ENCODE data around the gene AVL9. TPM values are rescaled to one million over a fixed set of nuclear protein-coding genes. Genes with fewer than 3 reads are reported as not detected.

AVL9 gene
- polyA plus RNA-seq, 1 of the 3 experiments (the other 2 are of a cell fraction), result 8.9 TPM

DNA sequence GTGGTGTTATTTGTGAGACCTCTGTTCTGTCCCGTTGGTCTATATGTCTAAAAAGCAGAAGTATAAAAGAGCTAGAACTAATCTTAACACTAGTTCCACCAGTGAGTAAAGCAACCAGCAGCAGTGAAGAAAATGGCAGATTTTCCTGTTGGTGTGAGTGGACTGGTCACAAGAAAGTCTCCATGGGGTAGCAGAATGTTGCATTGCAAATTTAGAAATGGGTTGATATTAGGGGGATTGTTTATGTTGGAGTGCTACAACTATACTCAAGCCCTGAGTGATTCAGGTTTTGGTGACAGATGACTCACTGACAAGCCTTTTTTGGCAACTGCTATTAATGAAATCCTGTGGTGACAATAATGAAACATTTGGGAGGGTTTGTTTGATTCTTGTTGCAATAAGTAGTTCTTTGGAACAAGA is 5.6 kb downstream of the AVL9 start:
- CTCF ChIA-PET, result interaction anchor here (0.6 to 1.1 kb wide), 2 partner anchors 21 to 346 kb away, joined by 3 read pairs; no protein-coding TSS in a partner anchor
- peak overlapping the region; percentile 11; the same call in 1 of the 2 replicates for H3K9ac ChIP-seq
- 64% methylated on average over 1 of the region's 1 CpG for WGBS (ENCODE audit: low lambda C conversion rate)
- no peak for TF ChIP-seq CHD2 (IDR thresholded peaks at IDR 0.05; ENCODE audit: low read length, partially characterized antibody)
- TF ChIP-seq RFX5 (IDR thresholded peaks at IDR 0.05; ENCODE audit: low read length), result no peak
- TF ChIP-seq, protein P1, sequence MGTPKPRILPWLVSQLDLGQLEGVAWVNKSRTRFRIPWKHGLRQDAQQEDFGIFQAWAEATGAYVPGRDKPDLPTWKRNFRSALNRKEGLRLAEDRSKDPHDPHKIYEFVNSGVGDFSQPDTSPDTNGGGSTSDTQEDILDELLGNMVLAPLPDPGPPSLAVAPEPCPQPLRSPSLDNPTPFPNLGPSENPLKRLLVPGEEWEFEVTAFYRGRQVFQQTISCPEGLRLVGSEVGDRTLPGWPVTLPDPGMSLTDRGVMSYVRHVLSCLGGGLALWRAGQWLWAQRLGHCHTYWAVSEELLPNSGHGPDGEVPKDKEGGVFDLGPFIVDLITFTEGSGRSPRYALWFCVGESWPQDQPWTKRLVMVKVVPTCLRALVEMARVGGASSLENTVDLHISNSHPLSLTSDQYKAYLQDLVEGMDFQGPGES (IDR thresholded peaks at IDR 0.05; ENCODE audit: low read depth, low read length), result no peak
- no peak for TF ChIP-seq SIN3A (IDR thresholded peaks at IDR 0.05; ENCODE audit: borderline replicate concordance, low read depth, low read length)
- TF ChIP-seq, protein P2, sequence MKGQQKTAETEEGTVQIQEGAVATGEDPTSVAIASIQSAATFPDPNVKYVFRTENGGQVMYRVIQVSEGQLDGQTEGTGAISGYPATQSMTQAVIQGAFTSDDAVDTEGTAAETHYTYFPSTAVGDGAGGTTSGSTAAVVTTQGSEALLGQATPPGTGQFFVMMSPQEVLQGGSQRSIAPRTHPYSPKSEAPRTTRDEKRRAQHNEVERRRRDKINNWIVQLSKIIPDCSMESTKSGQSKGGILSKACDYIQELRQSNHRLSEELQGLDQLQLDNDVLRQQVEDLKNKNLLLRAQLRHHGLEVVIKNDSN (IDR thresholded peaks at IDR 0.05; ENCODE audit: borderline replicate concordance, low read depth), result no peak
- TF ChIP-seq MXI1 (IDR thresholded peaks at IDR 0.05; ENCODE audit: low read depth, low read length), result no peak
- peak; percentile 78; the same call in 1 of the 2 replicates for TF ChIP-seq FOSL2 (IDR thresholded peaks at IDR 0.05; ENCODE audit: borderline replicate concordance, low read depth)
- TF ChIP-seq, protein P3, sequence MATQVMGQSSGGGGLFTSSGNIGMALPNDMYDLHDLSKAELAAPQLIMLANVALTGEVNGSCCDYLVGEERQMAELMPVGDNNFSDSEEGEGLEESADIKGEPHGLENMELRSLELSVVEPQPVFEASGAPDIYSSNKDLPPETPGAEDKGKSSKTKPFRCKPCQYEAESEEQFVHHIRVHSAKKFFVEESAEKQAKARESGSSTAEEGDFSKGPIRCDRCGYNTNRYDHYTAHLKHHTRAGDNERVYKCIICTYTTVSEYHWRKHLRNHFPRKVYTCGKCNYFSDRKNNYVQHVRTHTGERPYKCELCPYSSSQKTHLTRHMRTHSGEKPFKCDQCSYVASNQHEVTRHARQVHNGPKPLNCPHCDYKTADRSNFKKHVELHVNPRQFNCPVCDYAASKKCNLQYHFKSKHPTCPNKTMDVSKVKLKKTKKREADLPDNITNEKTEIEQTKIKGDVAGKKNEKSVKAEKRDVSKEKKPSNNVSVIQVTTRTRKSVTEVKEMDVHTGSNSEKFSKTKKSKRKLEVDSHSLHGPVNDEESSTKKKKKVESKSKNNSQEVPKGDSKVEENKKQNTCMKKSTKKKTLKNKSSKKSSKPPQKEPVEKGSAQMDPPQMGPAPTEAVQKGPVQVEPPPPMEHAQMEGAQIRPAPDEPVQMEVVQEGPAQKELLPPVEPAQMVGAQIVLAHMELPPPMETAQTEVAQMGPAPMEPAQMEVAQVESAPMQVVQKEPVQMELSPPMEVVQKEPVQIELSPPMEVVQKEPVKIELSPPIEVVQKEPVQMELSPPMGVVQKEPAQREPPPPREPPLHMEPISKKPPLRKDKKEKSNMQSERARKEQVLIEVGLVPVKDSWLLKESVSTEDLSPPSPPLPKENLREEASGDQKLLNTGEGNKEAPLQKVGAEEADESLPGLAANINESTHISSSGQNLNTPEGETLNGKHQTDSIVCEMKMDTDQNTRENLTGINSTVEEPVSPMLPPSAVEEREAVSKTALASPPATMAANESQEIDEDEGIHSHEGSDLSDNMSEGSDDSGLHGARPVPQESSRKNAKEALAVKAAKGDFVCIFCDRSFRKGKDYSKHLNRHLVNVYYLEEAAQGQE (IDR thresholded peaks at IDR 0.05; ENCODE audit: low read depth, low read length), result no peak
- no peak for TF ChIP-seq RAD21 (IDR thresholded peaks at IDR 0.05; ENCODE audit: low read length)
- TF ChIP-seq TAF1 (IDR thresholded peaks at IDR 0.05; ENCODE audit: borderline replicate concordance, low read depth, low read length), result no peak
- peak; percentile 63 for TF ChIP-seq JUND (IDR thresholded peaks at IDR 0.05)
- no peak for TF ChIP-seq TEAD4 (IDR thresholded peaks at IDR 0.05; ENCODE audit: borderline replicate concordance, insufficient read depth)
- TF ChIP-seq, protein P4, sequence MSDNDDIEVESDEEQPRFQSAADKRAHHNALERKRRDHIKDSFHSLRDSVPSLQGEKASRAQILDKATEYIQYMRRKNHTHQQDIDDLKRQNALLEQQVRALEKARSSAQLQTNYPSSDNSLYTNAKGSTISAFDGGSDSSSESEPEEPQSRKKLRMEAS (IDR thresholded peaks at IDR 0.05; ENCODE audit: low read depth), result no peak
- TF ChIP-seq NFIC (IDR thresholded peaks at IDR 0.05; ENCODE audit: borderline replicate concordance), result peak; percentile 62
- TF ChIP-seq, protein P5, sequence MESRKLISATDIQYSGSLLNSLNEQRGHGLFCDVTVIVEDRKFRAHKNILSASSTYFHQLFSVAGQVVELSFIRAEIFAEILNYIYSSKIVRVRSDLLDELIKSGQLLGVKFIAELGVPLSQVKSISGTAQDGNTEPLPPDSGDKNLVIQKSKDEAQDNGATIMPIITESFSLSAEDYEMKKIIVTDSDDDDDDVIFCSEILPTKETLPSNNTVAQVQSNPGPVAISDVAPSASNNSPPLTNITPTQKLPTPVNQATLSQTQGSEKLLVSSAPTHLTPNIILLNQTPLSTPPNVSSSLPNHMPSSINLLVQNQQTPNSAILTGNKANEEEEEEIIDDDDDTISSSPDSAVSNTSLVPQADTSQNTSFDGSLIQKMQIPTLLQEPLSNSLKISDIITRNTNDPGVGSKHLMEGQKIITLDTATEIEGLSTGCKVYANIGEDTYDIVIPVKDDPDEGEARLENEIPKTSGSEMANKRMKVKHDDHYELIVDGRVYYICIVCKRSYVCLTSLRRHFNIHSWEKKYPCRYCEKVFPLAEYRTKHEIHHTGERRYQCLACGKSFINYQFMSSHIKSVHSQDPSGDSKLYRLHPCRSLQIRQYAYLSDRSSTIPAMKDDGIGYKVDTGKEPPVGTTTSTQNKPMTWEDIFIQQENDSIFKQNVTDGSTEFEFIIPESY (IDR thresholded peaks at IDR 0.05; ENCODE audit: borderline replicate concordance, low read depth), result no peak
- no peak for TF ChIP-seq RXRA (IDR thresholded peaks at IDR 0.05; ENCODE audit: borderline replicate concordance, low read depth)
- TF ChIP-seq TCF12 (IDR thresholded peaks at IDR 0.05), result no peak
- TF ChIP-seq FOXM1 (IDR thresholded peaks at IDR 0.05; ENCODE audit: low read depth), result no peak
- peak; percentile 47; the same call in 1 of the 2 replicates for TF ChIP-seq MEF2A (IDR thresholded peaks at IDR 0.05; ENCODE audit: borderline replicate concordance, low read depth)
- no peak for TF ChIP-seq EZH2phosphoT487 (IDR thresholded peaks at IDR 0.05; ENCODE audit: borderline replicate concordance, low read depth)
- TF ChIP-seq, protein P6, sequence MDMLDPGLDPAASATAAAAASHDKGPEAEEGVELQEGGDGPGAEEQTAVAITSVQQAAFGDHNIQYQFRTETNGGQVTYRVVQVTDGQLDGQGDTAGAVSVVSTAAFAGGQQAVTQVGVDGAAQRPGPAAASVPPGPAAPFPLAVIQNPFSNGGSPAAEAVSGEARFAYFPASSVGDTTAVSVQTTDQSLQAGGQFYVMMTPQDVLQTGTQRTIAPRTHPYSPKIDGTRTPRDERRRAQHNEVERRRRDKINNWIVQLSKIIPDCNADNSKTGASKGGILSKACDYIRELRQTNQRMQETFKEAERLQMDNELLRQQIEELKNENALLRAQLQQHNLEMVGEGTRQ (IDR thresholded peaks at IDR 0.05; ENCODE audit: borderline replicate concordance, low read depth, low read length), result no peak
- TF ChIP-seq GABPA (IDR thresholded peaks at IDR 0.05; ENCODE audit: low read depth), result no peak
- TF ChIP-seq NRF1 (IDR thresholded peaks at IDR 0.05; ENCODE audit: low read depth, low read length), result no peak
- TF ChIP-seq YY1 (IDR thresholded peaks at IDR 0.05; ENCODE audit: low read depth), result no peak
- TF ChIP-seq EP300 (IDR thresholded peaks at IDR 0.05; ENCODE audit: borderline replicate concordance in 1 of 2, low read depth in 1 of 2, low read length in 1 of 2), result no peak
- no peak for TF ChIP-seq POLR2AphosphoS5 (IDR thresholded peaks at IDR 0.05; ENCODE audit: low read depth, low read length)

More for the DNA sequence above, 5.6 kb downstream of the AVL9 start:
- Histone ChIP-seq H3K4me1 (ENCODE audit: control insufficient read depth in 1 of 2, insufficient read depth in 2 of 2, low read depth in 1 of 2, low read length in 1 of 2) (peaks cover 5 to 18% of the 10 kb centered on the region in 2 experiments), H3K27ac (ENCODE audit: low read depth in 2 of 2, low read length in 1 of 2) (peak overlapping the region in 1 of 2 experiments; percentile 75; a peak in 2 of 4 replicates), H3K4me3 (ENCODE audit: low read depth in 2 of 2, low read length in 1 of 2) (0 out of 4 replicates have a peak overlapping the region, but pooled peaks of 1 of the 2 experiments have one; percentile 2), H3K4me2 (peak overlapping the region; percentile 41), H4K20me1 (ENCODE audit: insufficient read depth) (peaks cover 39% of the 10 kb centered on the region), H3K36me3 (replicated peaks in 1 of 2; ENCODE audit: control insufficient read depth in 1 of 2, insufficient read depth in 2 of 2, low read length in 1 of 2) (peaks cover 0 to 22% of the 10 kb centered on the region in 2 experiments), H3F3A (replicated peaks; ENCODE audit: insufficient read depth) (peaks cover 30% of the 10 kb centered on the region), H2AFZ (ENCODE audit: low read depth) (no peak overlapping the region), H3K27me3 (ENCODE audit: insufficient read depth) (no peaks in the 10 kb centered on the region), H3K9me2 (no peaks in the 10 kb centered on the region), H3K79me2 (ENCODE audit: insufficient read depth) (peaks cover 96% of the 10 kb centered on the region), H3K9me3 (no peaks in the 10 kb centered on the region; the same call in 1 of the 2 replicates)
- no peak for DNase-seq
- POLR2A ChIA-PET, result no interaction called here
